B cell (primary cell): ENCODE results near the gene SLC25A6. TPM values are rescaled to one million over a fixed set of nuclear protein-coding genes. Genes with fewer than 3 reads are reported as not detected.

Experiments used
- ATAC-seq: fragments of 200-7000 bp; cut with Tn5 transposase; one replicate; pipeline ENCODE4 v1.10.0; 2021; ENCODE audit warnings: low read depth, mild to moderate bottlenecking, moderate number of reproducible peaks, moderate library complexity
- CTCF ChIA-PET: fragments of 350-600 bp; sonication (Branson Sonifier 250); formaldehyde crosslinking; loops from one replicate; lab custom pipeline; 2021; ENCODE audit warnings: antibody characterized with exemption, inconsistent platforms; lab: Charles Lee
- POLR2A ChIA-PET: fragments of 350-600 bp; sonication (Branson Sonifier 250); formaldehyde crosslinking; loops from one replicate; lab custom pipeline; 2021; ENCODE audit warnings: antibody characterized with exemption; lab: Charles Lee
- DNase-seq: peaks from one replicate; pipeline ENCODE4 v3.0.0; 2013
- H2AFZ ChIP-seq: 2 replicates; pipeline ENCODE4 v1.6.1; 2012; ENCODE audit warnings: mild to moderate bottlenecking, low read depth, low read length; ENCODE audit not compliant: insufficient read depth, poor library complexity, severe bottlenecking
- H3K27ac ChIP-seq, 2 donors: 1 replicate in 1 of 2; 2 replicates in 1 of 2; pipeline ENCODE4 v1.5.1; 2012 to 2013; ENCODE audit warnings: low read length in 2 of 2, mild to moderate bottlenecking in 2 of 2, moderate library complexity in 1 of 2
- H3K27me3 ChIP-seq, 4 experiments: fragments of 200-600 bp in 1 of 4; sonication (generic) in 1 of 4; replicated peaks in 1 of 4; 1 replicate in 2 of 4; 2 replicates in 2 of 4; pipeline versions ENCODE4 v1.6.1 to v1.7.0; 2013 to 2016; ENCODE audit warnings: low read length in 3 of 4, mild to moderate bottlenecking in 2 of 4, mixed read lengths in 1 of 4, moderate library complexity in 1 of 4; ENCODE audit not compliant: insufficient read depth in 4 of 4, control insufficient read depth in 3 of 4; ENCODE audit errors: control extremely low read depth in 1 of 4
- H3K36me3 ChIP-seq, 2 experiments: replicated peaks in 1 of 2; 1 replicate in 1 of 2; 2 replicates in 1 of 2; pipeline versions ENCODE4 v1.6.1 to v1.7.1; 2013; ENCODE audit warnings: low read length in 1 of 2; ENCODE audit not compliant: insufficient read depth in 2 of 2, control insufficient read depth in 1 of 2; ENCODE audit errors: control extremely low read depth in 1 of 2, extremely low read depth in 1 of 2
- H3K4me1 ChIP-seq, 2 donors: fragments of 200-600 bp in 1 of 2; sonication (generic) in 1 of 2; 1 replicate in 1 of 2; 2 replicates in 1 of 2; pipeline versions ENCODE4 v1.5.1 to v1.6.1; 2013 to 2017; ENCODE audit warnings: low read length in 2 of 2; ENCODE audit not compliant: control insufficient read depth in 2 of 2, insufficient read depth in 2 of 2
- H3K4me2 ChIP-seq: replicated peaks from 2 replicates; pipeline ENCODE3; 2012; ENCODE audit warnings: mild to moderate bottlenecking, low read depth, low read length; ENCODE audit not compliant: poor library complexity, severe bottlenecking
- H3K4me3 ChIP-seq, 5 experiments: fragments of 200-600 bp in 1 of 5; sonication (generic) in 1 of 5; 1 replicate in 3 of 5; 2 replicates in 2 of 5; pipeline versions ENCODE4 v1.5.1 to v1.7.0; 2011 to 2016; ENCODE audit warnings: low read length in 4 of 5, mild to moderate bottlenecking in 4 of 5, low read depth in 2 of 5, control low read depth in 1 of 5, moderate library complexity in 1 of 5; ENCODE audit not compliant: insufficient read depth in 1 of 5; ENCODE audit errors: control extremely low read depth in 1 of 5, extremely low read depth in 1 of 5
- H3K79me2 ChIP-seq: fragments of 200-600 bp; sonication (generic); one replicate; pipeline ENCODE4 v1.6.0; 2016; ENCODE audit warnings: low read length; ENCODE audit not compliant: control insufficient read depth, insufficient read depth
- H3K9ac ChIP-seq: fragments of 200-600 bp; sonication (generic); 2 replicates; pipeline ENCODE4 v1.6.1; 2017; ENCODE audit warnings: mild to moderate bottlenecking, low read length, moderate library complexity
- H3K9me3 ChIP-seq, 3 donors: one replicate each; pipeline versions ENCODE4 v1.6.1 to v1.7.1; 2013; ENCODE audit warnings: low read length in 2 of 3; ENCODE audit not compliant: control insufficient read depth in 2 of 3, insufficient read depth in 1 of 3; ENCODE audit errors: control extremely low read depth in 1 of 3
- H4K20me1 ChIP-seq: 2 replicates; pipeline ENCODE4 v1.6.0; 2012; ENCODE audit warnings: mild to moderate bottlenecking, low read length; ENCODE audit not compliant: insufficient read depth, control insufficient read depth, poor library complexity, severe bottlenecking
- H3K27ac Mint-ChIP-seq: one replicate; pipeline ENCODE4 v1.8.0; 2021; ENCODE audit warnings: mixed read lengths
- H3K27me3 Mint-ChIP-seq: one replicate; pipeline ENCODE4 v1.8.0; 2021; ENCODE audit warnings: mixed read lengths
- H3K4me1 Mint-ChIP-seq: one replicate; pipeline ENCODE4 v1.8.0; 2021; ENCODE audit warnings: mixed read lengths
- H3K4me3 Mint-ChIP-seq: one replicate; pipeline ENCODE4 v1.8.0; 2021; ENCODE audit warnings: mixed read lengths
- H3K9me3 Mint-ChIP-seq: one replicate; pipeline ENCODE4 v1.8.0; 2022; ENCODE audit warnings: mixed read lengths; ENCODE audit not compliant: insufficient read depth
- EZH2 ChIP-seq: IDR thresholded peaks from 2 replicates; pipeline ENCODE4 v1.6.1; 2012; ENCODE audit warnings: borderline replicate concordance, low read depth, mild to moderate bottlenecking, moderate library complexity, low read length; ENCODE audit not compliant: insufficient read depth, poor library complexity, severe bottlenecking
- WGBS: methylation state at CpG from one replicate; pipeline ENCODE4 v1.1.5; 2013; ENCODE audit warnings: missing lambda C conversion rate; ENCODE audit not compliant: insufficient coverage; 5-methylcytosine and 5-hydroxymethylcytosine counted together
- intact Hi-C: fragments of 100-400 bp; cut with micrococcal nuclease; formaldehyde crosslinking; loops from one replicate; pipeline ENCODE4 v1.10.0; 2022
- polyA plus RNA-seq: library from polyadenylated mRNA; depleted of rRNA; stranded (reverse); fragments of >200 nt; gene quantifications from 2 replicates; pipeline ENCODE4 v1.2.3, GENCODE V29; 2012
- total RNA-seq, 2 donors: library from RNA; stranded (reverse); fragments of 120-200 nt in 1 of 2; gene quantifications; 1 replicate in 1 of 2; 2 replicates in 1 of 2; pipeline versions ENCODE4 v1.2.3 to v1.2.4, GENCODE V29; 2013 to 2022
- TF ChIP-seq, protein P1 (sequence below): fragments of 200-600 bp; IDR thresholded peaks from one replicate; pipeline ENCODE4 v1.8.0; 2022; ENCODE audit warnings: antibody characterized with exemption, mild to moderate bottlenecking

Gene SLC25A6
- total and polyA plus RNA-seq, 2 donors (not counting 1 experiment from before 2014, with no cell fraction given) = 343 to 642 TPM

- Mint-ChIP-seq H3K4me3 (peak overlapping the region; percentile 64), H3K27ac (no peak overlapping the region), H3K27me3 (no peaks in the 10 kb centered on the region), H3K9me3 (no peaks in the 10 kb centered on the region), H3K4me1 (peaks cover 28% of the 10 kb centered on the region)
- no peak for ATAC-seq
- ChIA-PET POLR2A (no interaction called here), CTCF (no interaction called here)
- peaks cover 71% of the 10 kb centered on the region for H3K79me2 ChIP-seq
- peaks cover 0 to 16% (median 0%) of the 10 kb centered on the region in 3 donors for H3K9me3 ChIP-seq
- TF ChIP-seq, protein P1, sequence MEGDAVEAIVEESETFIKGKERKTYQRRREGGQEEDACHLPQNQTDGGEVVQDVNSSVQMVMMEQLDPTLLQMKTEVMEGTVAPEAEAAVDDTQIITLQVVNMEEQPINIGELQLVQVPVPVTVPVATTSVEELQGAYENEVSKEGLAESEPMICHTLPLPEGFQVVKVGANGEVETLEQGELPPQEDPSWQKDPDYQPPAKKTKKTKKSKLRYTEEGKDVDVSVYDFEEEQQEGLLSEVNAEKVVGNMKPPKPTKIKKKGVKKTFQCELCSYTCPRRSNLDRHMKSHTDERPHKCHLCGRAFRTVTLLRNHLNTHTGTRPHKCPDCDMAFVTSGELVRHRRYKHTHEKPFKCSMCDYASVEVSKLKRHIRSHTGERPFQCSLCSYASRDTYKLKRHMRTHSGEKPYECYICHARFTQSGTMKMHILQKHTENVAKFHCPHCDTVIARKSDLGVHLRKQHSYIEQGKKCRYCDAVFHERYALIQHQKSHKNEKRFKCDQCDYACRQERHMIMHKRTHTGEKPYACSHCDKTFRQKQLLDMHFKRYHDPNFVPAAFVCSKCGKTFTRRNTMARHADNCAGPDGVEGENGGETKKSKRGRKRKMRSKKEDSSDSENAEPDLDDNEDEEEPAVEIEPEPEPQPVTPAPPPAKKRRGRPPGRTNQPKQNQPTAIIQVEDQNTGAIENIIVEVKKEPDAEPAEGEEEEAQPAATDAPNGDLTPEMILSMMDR = no peak
- TF ChIP-seq EZH2 = no peak
- H4K20me1 ChIP-seq = peaks cover 82% of the 10 kb centered on the region
- H3K4me2 ChIP-seq = no peak overlapping the region
- no peak overlapping the region for H2AFZ ChIP-seq
- no peak overlapping the region for H3K27ac ChIP-seq
- no peak for DNase-seq
- intact Hi-C loops = loop anchor here (10.0 kb wide), 1 partner anchor 1135 kb away; no protein-coding TSS in a partner anchor
- no peak overlapping the region for H3K4me3 ChIP-seq
- H3K9ac ChIP-seq = no peak overlapping the region
- no peaks in the 10 kb centered on the region for H3K27me3 ChIP-seq
- H3K4me1 ChIP-seq = peaks cover 17 to 22% of the 10 kb centered on the region in 2 donors
- peaks cover 2 to 59% of the 10 kb centered on the region in 2 experiments for H3K36me3 ChIP-seq
- WGBS = 98% methylated on average over 5 of the region's 10 CpGs
These were observed 2.0 kb downstream of the SLC25A6 start for GRCh38 chrX:1389993-1390285.

DNA sequence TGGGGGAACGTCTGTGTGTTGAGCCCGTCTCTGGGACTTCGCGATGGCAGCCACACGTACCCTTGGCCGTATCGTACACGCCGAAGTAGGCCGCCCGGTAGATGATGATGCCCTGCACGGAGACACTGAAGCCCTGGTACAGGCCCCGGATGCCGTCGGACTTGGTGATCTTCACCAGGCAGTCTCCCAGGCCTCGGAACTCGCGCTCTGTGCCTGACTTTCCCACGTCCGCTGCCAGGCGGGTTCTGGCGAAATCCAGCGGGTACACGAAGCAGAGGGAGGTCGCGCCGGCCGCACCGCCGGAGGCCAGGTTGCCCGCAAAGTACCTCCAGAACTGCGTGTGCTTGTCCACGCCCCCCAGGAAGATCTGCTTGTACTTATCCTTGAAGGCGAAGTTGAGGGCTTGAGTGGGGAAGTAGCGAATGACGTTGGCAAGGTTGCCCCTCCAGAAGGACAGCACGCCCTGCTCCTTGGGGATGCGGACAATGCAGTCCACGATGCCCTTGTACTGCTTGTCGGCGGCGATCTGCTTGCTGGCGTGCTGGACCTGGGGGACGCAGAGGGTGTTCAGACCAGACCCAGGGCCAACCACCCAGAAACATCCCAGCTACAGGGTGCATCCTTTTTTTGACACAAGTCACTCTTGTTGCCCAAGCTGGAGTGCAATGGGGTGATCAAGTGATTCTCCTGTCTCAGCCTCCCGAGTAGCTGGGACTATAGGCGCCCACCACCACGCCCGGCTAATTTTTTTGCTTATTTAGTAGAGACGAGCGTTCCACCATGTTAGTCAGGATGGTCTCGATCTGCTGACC, 2.5 kb downstream of the SLC25A6 start:
- H3K27me3 Mint-ChIP-seq = no peaks in the 10 kb centered on the region
- WGBS = 94% methylated on average over 46 of the region's 51 CpGs
- peaks cover 0 to 20% (median 0%) of the 10 kb centered on the region in 3 donors for H3K9me3 ChIP-seq
- no peak for TF ChIP-seq EZH2
- TF ChIP-seq, protein P1 = no peak
- H4K20me1 ChIP-seq = peaks cover 77% of the 10 kb centered on the region
- peaks cover 66% of the 10 kb centered on the region for H3K79me2 ChIP-seq
- H3K4me3 Mint-ChIP-seq = no peak overlapping the region
- no peak overlapping the region for H3K27ac ChIP-seq
- no peaks in the 10 kb centered on the region for H3K9me3 Mint-ChIP-seq
- no peak overlapping the region for H3K9ac ChIP-seq
- DNase-seq = no peak
- H3K4me1 Mint-ChIP-seq = peaks cover 27% of the 10 kb centered on the region
- no peaks in the 10 kb centered on the region for H3K27me3 ChIP-seq
- H3K4me2 ChIP-seq = no peak overlapping the region
- ATAC-seq = no peak
- CTCF ChIA-PET = no interaction called here
- H2AFZ ChIP-seq = no peak overlapping the region
- intact Hi-C loops = no loop called here
- POLR2A ChIA-PET = no interaction called here
- H3K27ac Mint-ChIP-seq = peak overlapping the region; percentile 41
- no peak overlapping the region for H3K4me3 ChIP-seq
- H3K4me1 ChIP-seq = peaks cover 17 to 22% of the 10 kb centered on the region in 2 donors
- H3K36me3 ChIP-seq = peaks cover 2 to 63% of the 10 kb centered on the region in 2 experiments
